Activated T-helper 1 cell treated with anti-CD3 and anti-CD28 coated beads, Interleukin-12 subunit alpha, Interleukin-12 subunit beta, Interleukin-2, Interleukin-4 antibody, amounts not matched to agents 30 ng/mL and 10 ng/mL and 1 ng/mL, durations not matched to agents 14 hours and 24 hours and 36 hours (primary cell): Measurements from ENCODE around the gene CSRP2. TPM values are rescaled to one million over a fixed set of nuclear protein-coding genes. Genes with fewer than 3 reads are reported as not detected.

ENCODE experiments used
- DNase-seq: peaks from one replicate; pipeline ENCODE4 v3.0.0; 2021; ENCODE audit warnings: low spot score
- H3K27ac Mint-ChIP-seq: one replicate; pipeline ENCODE4 v1.8.0; 2021; ENCODE audit warnings: mild to moderate bottlenecking, mixed read lengths
- H3K27me3 Mint-ChIP-seq: one replicate; pipeline ENCODE4 v1.8.0; 2022; ENCODE audit warnings: mild to moderate bottlenecking, moderate library complexity, mixed read lengths; ENCODE audit not compliant: insufficient read depth
- H3K36me3 Mint-ChIP-seq: one replicate; pipeline ENCODE4 v1.8.0; 2021; ENCODE audit warnings: low read depth, mixed read lengths
- H3K4me1 Mint-ChIP-seq: one replicate; pipeline ENCODE4 v1.8.0; 2021; ENCODE audit warnings: low read depth, mixed read lengths
- H3K4me3 Mint-ChIP-seq: one replicate; pipeline ENCODE4 v1.8.0; 2021; ENCODE audit warnings: mild to moderate bottlenecking, moderate library complexity, mixed read lengths
- H3K9me3 Mint-ChIP-seq: one replicate; pipeline ENCODE4 v1.8.0; 2021; ENCODE audit warnings: mixed read lengths
- intact Hi-C: fragments of 100-400 bp; cut with micrococcal nuclease; formaldehyde crosslinking; loops from one replicate; pipeline ENCODE4 v1.15.1; 2024
- total RNA-seq: library from RNA; stranded (reverse); gene quantifications from 2 replicates; pipeline ENCODE4 v1.2.3, GENCODE V29; 2022

Gene CSRP2
- 0.36 and 0.96 TPM in 2 replicates for total RNA-seq

- peaks cover 15% of the 10 kb centered on the region for H3K4me1 Mint-ChIP-seq
- H3K27me3 Mint-ChIP-seq = peaks cover 58% of the 10 kb centered on the region
- intact Hi-C loops = loop anchor here (1.0 to 10.0 kb wide), 3 partner anchors 115 to 188 kb away; partner anchors contain the start of genes E2F7 and ZDHHC17
- H3K9me3 Mint-ChIP-seq = no peaks in the 10 kb centered on the region
- peak within 1 kb of the TSS; percentile 91 for H3K4me3 Mint-ChIP-seq
- peak within 1 kb of the TSS; percentile 27 for H3K27ac Mint-ChIP-seq
- H3K36me3 Mint-ChIP-seq = no peaks in the 10 kb centered on the region
- DNase-seq = peak; percentile 57
These were observed at the start of gene CSRP2 for GRCh38 chr12:76878899-76879709. TSS of gene CSRP2 (minus strand) at chr12:76879019. CDS start at chr12:76866260, 12,759 bp downstream.

- DNase-seq = no peak
- no peak overlapping the region for H3K27ac Mint-ChIP-seq
- H3K9me3 Mint-ChIP-seq = no peaks in the 10 kb centered on the region
- H3K36me3 Mint-ChIP-seq = no peaks in the 10 kb centered on the region
- no peaks in the 10 kb centered on the region for H3K27me3 Mint-ChIP-seq
- H3K4me1 Mint-ChIP-seq = no peaks in the 10 kb centered on the region
- H3K4me3 Mint-ChIP-seq = no peak overlapping the region
- intact Hi-C loops = loop anchor here (1.0 to 5.0 kb wide), 2 partner anchors 135 to 306 kb away; no protein-coding TSS in a partner anchor
These were observed 48.5 kb upstream of the CSRP2 start for GRCh38 chr12:76927170-76927784.

GRCh38 chr12:76925135-76925534 lies 46.3 kb upstream of the CSRP2 start:
- no peaks in the 10 kb centered on the region for H3K36me3 Mint-ChIP-seq
- no peaks in the 10 kb centered on the region for H3K9me3 Mint-ChIP-seq
- DNase-seq = no peak
- H3K27me3 Mint-ChIP-seq = peaks cover 1% of the 10 kb centered on the region
- intact Hi-C loops = loop anchor here (5.0 kb wide), 1 partner anchor 133 kb away; no protein-coding TSS in a partner anchor
- no peak overlapping the region for H3K27ac Mint-ChIP-seq
- peaks cover 7% of the 10 kb centered on the region for H3K4me1 Mint-ChIP-seq
- H3K4me3 Mint-ChIP-seq = no peak overlapping the region

- H3K27ac Mint-ChIP-seq = no peak overlapping the region
- peaks cover 2% of the 10 kb centered on the region for H3K27me3 Mint-ChIP-seq
- intact Hi-C loops = no loop called here
These were observed 44.0 kb upstream of the CSRP2 start for GRCh38 chr12:76922866-76923265.

GRCh38 chr12:76921891-76922664 lies 43.3 kb upstream of the CSRP2 start:
- H3K4me3 Mint-ChIP-seq = no peak overlapping the region

More at GRCh38 chr12:76922866-76923265, 44.0 kb upstream of the CSRP2 start:
- H3K9me3 Mint-ChIP-seq = no peaks in the 10 kb centered on the region
- peaks cover 9% of the 10 kb centered on the region for H3K4me1 Mint-ChIP-seq
- no peak for DNase-seq
- H3K4me3 Mint-ChIP-seq = no peak overlapping the region
- H3K36me3 Mint-ChIP-seq = no peaks in the 10 kb centered on the region

GRCh38 chr12:76921100-76921471 lies 42.3 kb upstream of the CSRP2 start:
- intact Hi-C loops = no loop called here

More at GRCh38 chr12:76921891-76922664, 43.3 kb upstream of the CSRP2 start:
- H3K27me3 Mint-ChIP-seq = peaks cover 2% of the 10 kb centered on the region
- intact Hi-C loops = no loop called here
- peaks cover 9% of the 10 kb centered on the region for H3K4me1 Mint-ChIP-seq
- H3K27ac Mint-ChIP-seq = no peak overlapping the region
- no peak for DNase-seq
- no peaks in the 10 kb centered on the region for H3K36me3 Mint-ChIP-seq
- H3K9me3 Mint-ChIP-seq = no peaks in the 10 kb centered on the region

GRCh38 chr12:76920172-76921099 lies 41.6 kb upstream of the CSRP2 start:
- peaks cover 2% of the 10 kb centered on the region for H3K27me3 Mint-ChIP-seq
- H3K36me3 Mint-ChIP-seq = no peaks in the 10 kb centered on the region
- DNase-seq = no peak
- H3K27ac Mint-ChIP-seq = no peak overlapping the region
- peaks cover 9% of the 10 kb centered on the region for H3K4me1 Mint-ChIP-seq
- H3K9me3 Mint-ChIP-seq = no peaks in the 10 kb centered on the region
- no peak overlapping the region for H3K4me3 Mint-ChIP-seq
- intact Hi-C loops = no loop called here

More at GRCh38 chr12:76921100-76921471, 42.3 kb upstream of the CSRP2 start:
- H3K27me3 Mint-ChIP-seq = peaks cover 2% of the 10 kb centered on the region
- peaks cover 9% of the 10 kb centered on the region for H3K4me1 Mint-ChIP-seq
- H3K4me3 Mint-ChIP-seq = no peak overlapping the region
- H3K9me3 Mint-ChIP-seq = no peaks in the 10 kb centered on the region
- no peak for DNase-seq
- H3K36me3 Mint-ChIP-seq = no peaks in the 10 kb centered on the region
- H3K27ac Mint-ChIP-seq = no peak overlapping the region

- Mint-ChIP-seq H3K4me1 (peaks cover 9% of the 10 kb centered on the region), H3K27ac (no peak overlapping the region), H3K27me3 (peaks cover 2% of the 10 kb centered on the region), H3K36me3 (no peaks in the 10 kb centered on the region), H3K4me3 (no peak overlapping the region), H3K9me3 (no peaks in the 10 kb centered on the region)
- no peak for DNase-seq
- intact Hi-C loops = no loop called here
These were observed 40.8 kb upstream of the CSRP2 start for GRCh38 chr12:76919383-76920171.

- intact Hi-C loops = no loop called here
- H3K27ac Mint-ChIP-seq = no peak overlapping the region
These were observed 37.3 kb upstream of the CSRP2 start for GRCh38 chr12:76916170-76916540.

GRCh38 chr12:76915361-76916169 lies 36.7 kb upstream of the CSRP2 start:
- Mint-ChIP-seq H3K36me3 (no peaks in the 10 kb centered on the region), H3K27me3 (peaks cover 2% of the 10 kb centered on the region), H3K4me3 (no peak overlapping the region), H3K9me3 (no peaks in the 10 kb centered on the region), H3K4me1 (peaks cover 6% of the 10 kb centered on the region), H3K27ac (no peak overlapping the region)
- no peak for DNase-seq
- intact Hi-C loops = no loop called here

More at GRCh38 chr12:76916170-76916540, 37.3 kb upstream of the CSRP2 start:
- peaks cover 2% of the 10 kb centered on the region for H3K27me3 Mint-ChIP-seq
- H3K9me3 Mint-ChIP-seq = no peaks in the 10 kb centered on the region
- no peaks in the 10 kb centered on the region for H3K36me3 Mint-ChIP-seq
- no peak overlapping the region for H3K4me3 Mint-ChIP-seq
- peaks cover 9% of the 10 kb centered on the region for H3K4me1 Mint-ChIP-seq
- no peak for DNase-seq
